ENCODE measurements around the gene TBCK. TPM values are rescaled to one million over a fixed set of nuclear protein-coding genes. Genes with fewer than 3 reads are reported as not detected.

The TBCK gene
- total and polyA plus RNA-seq, 2 of the 13 experiments (the other 11 are each of a cell fraction or from before 2014, with no cell fraction given), result 51.0 to 62.4 TPM

DNA sequence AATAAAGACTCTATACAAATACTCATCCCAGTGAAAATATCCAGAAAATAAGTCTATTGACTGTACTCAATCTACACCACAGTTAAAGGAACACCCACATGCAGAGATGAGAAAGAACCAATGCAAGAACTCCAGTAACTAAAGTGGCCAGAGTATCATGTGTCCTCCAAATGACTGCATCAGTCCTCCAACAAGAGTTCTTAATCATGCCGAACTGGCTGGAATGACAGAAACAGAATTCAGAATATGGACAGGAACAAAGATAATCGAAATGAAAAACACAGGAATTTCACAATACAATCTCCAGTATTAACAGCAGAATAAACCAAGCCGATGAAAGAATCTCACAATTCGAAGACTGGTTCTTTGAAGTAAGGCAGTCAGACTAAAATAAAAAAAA is 210.3 kb downstream of the TBCK start:
- Histone ChIP-seq H3K27ac (ENCODE audit: extremely low read length, insufficient read depth, low read length) (no peak overlapping the region), H3K27me3 (ENCODE audit: control insufficient read depth in 1 of 2, insufficient read depth in 2 of 2, low read length in 2 of 2) (no peaks in the 10 kb centered on the region), H2AFZ (ENCODE audit: low read length) (no peak overlapping the region), H3K4me1 (ENCODE audit: insufficient read depth, low read length) (no peaks in the 10 kb centered on the region), H4K20me1 (ENCODE audit: insufficient read depth, low read length) (no peaks in the 10 kb centered on the region), H3K9me3 (ENCODE audit: low read length) (peaks cover 20% of the 10 kb centered on the region), H3K4me3 (replicated peaks in 1 of 3; ENCODE audit: insufficient read depth in 1 of 3, low read depth in 2 of 3, low read length in 3 of 3) (no peak overlapping the region), H3K36me3 (replicated peaks in 1 of 2; ENCODE audit: control insufficient read depth in 1 of 2, insufficient read depth in 2 of 2, low read length in 2 of 2) (peaks cover 8 to 52% of the 10 kb centered on the region in 2 experiments), H3K79me2 (ENCODE audit: insufficient read depth, low read length) (no peaks in the 10 kb centered on the region), H3K9ac (ENCODE audit: insufficient read depth, low read depth, low read length) (no peak overlapping the region), H3K4me2 (ENCODE audit: low read depth, low read length) (no peak overlapping the region)
- ChIA-PET CTCF (ENCODE audit: low intra/inter-chr PET ratio, low total read pairs) (no interaction called here), POLR2A (no interaction called here)
- BruUV-seq (replicated peaks), result no TSS peak
- ATAC-seq, result no peak
- 96% methylated on average over 4 of the region's 4 CpGs for WGBS (ENCODE audit: low lambda C conversion rate)
- intact Hi-C loops (cut with micrococcal nuclease; ENCODE audit: unreplicated experiment) (loop anchor here (1.0 kb wide), 1 partner anchor 22 kb away; no protein-coding TSS in a partner anchor), in situ Hi-C loops (cut with HindIII; ENCODE audit: extremely low pct_ligation_motif_present, low pct_unique_long_range_greater_than_20kb) (no loop called here)
- no peak for FAIRE-seq
- no peak for TF ChIP-seq ZNF350 (CRISPR knock-in tag; IDR thresholded peaks at IDR 0.05; ENCODE audit: borderline replicate concordance, low read depth)
- no peak for DNase-seq (ENCODE audit: low spot score)

DNA sequence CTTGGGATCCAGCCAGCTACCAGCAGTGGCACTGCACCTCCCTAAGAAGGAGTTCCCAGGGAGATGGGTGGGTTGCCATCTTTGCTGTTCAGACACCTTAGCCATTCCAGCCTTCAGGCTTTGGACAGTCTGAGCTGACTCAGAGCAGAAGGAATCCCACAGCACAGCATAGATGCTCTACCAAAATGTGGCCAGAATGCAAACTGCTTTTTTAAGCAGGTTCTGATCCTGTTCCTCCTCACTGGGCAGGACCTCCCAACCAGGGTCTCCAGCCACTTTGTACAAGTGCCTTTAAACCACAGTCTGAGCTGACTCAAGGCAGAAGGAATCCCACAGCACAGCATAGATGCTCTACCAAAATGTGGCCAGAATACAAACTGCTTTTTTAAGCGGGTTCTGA is 211.7 kb downstream of the TBCK start:
- ATAC-seq, result no peak
- H4K20me1 ChIP-seq (ENCODE audit: insufficient read depth, low read length), result no peaks in the 10 kb centered on the region
- no peak overlapping the region for H3K27ac ChIP-seq (ENCODE audit: extremely low read length, insufficient read depth, low read length)
- peaks cover 6 to 45% of the 10 kb centered on the region in 2 experiments for H3K36me3 ChIP-seq (replicated peaks in 1 of 2; ENCODE audit: control insufficient read depth in 1 of 2, insufficient read depth in 2 of 2, low read length in 2 of 2)
- in situ Hi-C loops (cut with HindIII; ENCODE audit: extremely low pct_ligation_motif_present, low pct_unique_long_range_greater_than_20kb) (no loop called here), intact Hi-C loops (cut with micrococcal nuclease; ENCODE audit: unreplicated experiment) (no loop called here)
- H3K4me1 ChIP-seq (ENCODE audit: insufficient read depth, low read length), result no peaks in the 10 kb centered on the region
- BruUV-seq (replicated peaks), result no TSS peak
- DNase-seq (ENCODE audit: low spot score), result no peak
- H3K79me2 ChIP-seq (ENCODE audit: insufficient read depth, low read length), result no peaks in the 10 kb centered on the region
- H3K4me3 ChIP-seq (replicated peaks in 1 of 3; ENCODE audit: insufficient read depth in 1 of 3, low read depth in 2 of 3, low read length in 3 of 3), result no peak overlapping the region
- no peak overlapping the region for H2AFZ ChIP-seq (ENCODE audit: low read length)
- no peak for FAIRE-seq
- H3K9ac ChIP-seq (ENCODE audit: insufficient read depth, low read depth, low read length), result no peak overlapping the region
- ChIA-PET CTCF (ENCODE audit: low intra/inter-chr PET ratio, low total read pairs) (no interaction called here), POLR2A (no interaction called here)
- WGBS (ENCODE audit: low lambda C conversion rate), result no CpG with 5 or more reads among the region's 1 CpG
- TF ChIP-seq NFYC (CRISPR knock-in tag; IDR thresholded peaks at IDR 0.05), result no peak
- no peak for TF ChIP-seq ARID2 (CRISPR knock-in tag; IDR thresholded peaks at IDR 0.05; ENCODE audit: borderline replicate concordance)
- TF ChIP-seq ZNF629 (CRISPR knock-in tag; conservative IDR thresholded peaks at IDR 0.05), result no peak
- TF ChIP-seq HNRNPK (IDR thresholded peaks at IDR 0.05; ENCODE audit: low read depth, low read length, poor library complexity, severe bottlenecking), result no peak
- no peak for TF ChIP-seq NRL (CRISPR knock-in tag; IDR thresholded peaks at IDR 0.05; ENCODE audit: borderline replicate concordance)
- TF ChIP-seq HNF4G (IDR thresholded peaks at IDR 0.05; ENCODE audit: borderline replicate concordance, low read depth, low read length), result no peak
- TF ChIP-seq HNF4G (CRISPR knock-in tag; IDR thresholded peaks at IDR 0.05; ENCODE audit: borderline replicate concordance, low read depth), result no peak
- TF ChIP-seq, protein P1, sequence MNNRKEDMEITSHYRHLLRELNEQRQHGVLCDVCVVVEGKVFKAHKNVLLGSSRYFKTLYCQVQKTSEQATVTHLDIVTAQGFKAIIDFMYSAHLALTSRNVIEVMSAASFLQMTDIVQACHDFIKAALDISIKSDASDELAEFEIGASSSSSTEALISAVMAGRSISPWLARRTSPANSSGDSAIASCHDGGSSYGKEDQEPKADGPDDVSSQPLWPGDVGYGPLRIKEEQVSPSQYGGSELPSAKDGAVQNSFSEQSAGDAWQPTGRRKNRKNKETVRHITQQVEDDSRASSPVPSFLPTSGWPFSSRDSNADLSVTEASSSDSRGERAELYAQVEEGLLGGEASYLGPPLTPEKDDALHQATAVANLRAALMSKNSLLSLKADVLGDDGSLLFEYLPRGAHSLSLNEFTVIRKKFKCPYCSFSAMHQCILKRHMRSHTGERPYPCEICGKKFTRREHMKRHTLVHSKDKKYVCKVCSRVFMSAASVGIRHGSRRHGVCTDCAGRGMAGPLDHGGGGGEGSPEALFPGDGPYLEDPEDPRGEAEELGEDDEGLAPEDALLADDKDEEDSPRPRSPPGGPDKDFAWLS (CRISPR knock-in tag; IDR thresholded peaks at IDR 0.05; ENCODE audit: borderline replicate concordance), result no peak
- TF ChIP-seq ZZZ3 (CRISPR knock-in tag; IDR thresholded peaks at IDR 0.05; ENCODE audit: borderline replicate concordance), result no peak
- TF ChIP-seq, protein P2, sequence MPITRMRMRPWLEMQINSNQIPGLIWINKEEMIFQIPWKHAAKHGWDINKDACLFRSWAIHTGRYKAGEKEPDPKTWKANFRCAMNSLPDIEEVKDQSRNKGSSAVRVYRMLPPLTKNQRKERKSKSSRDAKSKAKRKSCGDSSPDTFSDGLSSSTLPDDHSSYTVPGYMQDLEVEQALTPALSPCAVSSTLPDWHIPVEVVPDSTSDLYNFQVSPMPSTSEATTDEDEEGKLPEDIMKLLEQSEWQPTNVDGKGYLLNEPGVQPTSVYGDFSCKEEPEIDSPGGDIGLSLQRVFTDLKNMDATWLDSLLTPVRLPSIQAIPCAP (CRISPR knock-in tag; IDR thresholded peaks at IDR 0.05; ENCODE audit: low read depth), result no peak
- TF ChIP-seq, protein P3, sequence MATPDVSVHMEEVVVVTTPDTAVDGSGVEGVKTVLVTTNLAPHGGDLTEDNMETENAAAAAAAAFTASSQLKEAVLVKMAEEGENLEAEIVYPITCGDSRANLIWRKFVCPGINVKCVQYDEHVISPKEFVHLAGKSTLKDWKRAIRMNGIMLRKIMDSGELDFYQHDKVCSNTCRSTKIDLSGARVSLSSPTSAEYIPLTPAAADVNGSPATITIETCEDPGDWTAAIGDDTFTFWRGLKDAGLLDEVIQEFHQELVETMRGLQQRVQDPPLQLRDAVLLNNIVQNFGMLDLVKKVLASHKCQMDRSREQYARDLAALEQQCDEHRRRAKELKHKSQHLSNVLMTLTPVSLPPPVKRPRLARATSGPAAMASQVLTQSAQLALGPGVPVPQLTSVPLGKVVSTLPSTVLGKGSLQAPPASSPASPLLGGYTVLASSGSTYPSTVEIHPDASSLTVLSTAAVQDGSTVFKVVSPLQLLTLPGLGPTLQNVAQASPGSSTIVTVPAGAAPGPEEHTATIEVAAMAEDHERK (CRISPR knock-in tag; IDR thresholded peaks at IDR 0.05; ENCODE audit: low read depth), result no peak
- H3K27me3 ChIP-seq (ENCODE audit: control insufficient read depth in 1 of 2, insufficient read depth in 2 of 2, low read length in 2 of 2), result no peaks in the 10 kb centered on the region
- H3K4me2 ChIP-seq (ENCODE audit: low read depth, low read length), result no peak overlapping the region
- H3K9me3 ChIP-seq (ENCODE audit: low read length), result peaks cover 6% of the 10 kb centered on the region; the same call in 1 of the 2 replicates
